HG03064 (cell line): Measurements from ENCODE around the gene CRADD.
"Not testable (repeated sequence)": the region's sequence is repeated elsewhere in the genome, so short reads cannot be mapped to it uniquely, and the experiment has no call there.

Experiments used
- ATAC-seq: cut with Tn5 transposase; IDR thresholded peaks from one replicate; pipeline ENCODE4 v1.9.1; 2021; ENCODE audit warnings: low read depth; ENCODE audit not compliant: unreplicated experiment

Gene CRADD

DNA sequence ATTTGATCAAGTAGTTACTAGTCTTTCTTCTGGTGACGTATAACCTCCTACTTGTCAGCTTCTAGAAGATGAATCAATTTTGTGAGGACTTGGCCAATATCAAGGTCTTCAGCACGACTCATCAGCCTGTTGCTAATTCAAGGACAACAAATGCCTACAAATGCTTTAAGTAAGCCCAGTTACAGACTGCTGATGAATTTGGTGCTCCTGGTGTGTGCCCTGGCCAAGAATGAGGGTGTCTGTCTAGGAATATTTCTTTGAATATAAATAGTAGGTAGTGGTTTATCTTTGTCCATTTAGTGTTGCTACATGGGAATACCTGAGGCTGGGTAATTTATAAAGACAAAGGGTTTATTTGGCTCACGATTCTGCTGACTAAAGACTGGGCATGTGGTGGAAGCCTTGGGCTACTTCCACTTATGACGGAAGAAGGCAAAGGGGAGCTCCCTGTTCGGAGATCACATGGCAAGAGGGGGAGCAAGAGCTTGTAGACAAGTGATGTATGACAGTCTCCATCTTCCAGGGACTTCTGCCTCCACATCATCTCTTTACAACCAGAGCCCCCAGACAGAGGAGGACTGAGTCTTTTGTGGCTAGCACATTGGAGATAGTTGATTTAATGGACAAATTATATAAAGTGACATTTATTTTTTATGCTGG, 180.2 kb downstream of the CRADD start:
- ATAC-seq = no peak

- no peak for ATAC-seq
These were observed 180.8 kb downstream of the CRADD start for GRCh38 chr12:93857991-93858447.

DNA sequence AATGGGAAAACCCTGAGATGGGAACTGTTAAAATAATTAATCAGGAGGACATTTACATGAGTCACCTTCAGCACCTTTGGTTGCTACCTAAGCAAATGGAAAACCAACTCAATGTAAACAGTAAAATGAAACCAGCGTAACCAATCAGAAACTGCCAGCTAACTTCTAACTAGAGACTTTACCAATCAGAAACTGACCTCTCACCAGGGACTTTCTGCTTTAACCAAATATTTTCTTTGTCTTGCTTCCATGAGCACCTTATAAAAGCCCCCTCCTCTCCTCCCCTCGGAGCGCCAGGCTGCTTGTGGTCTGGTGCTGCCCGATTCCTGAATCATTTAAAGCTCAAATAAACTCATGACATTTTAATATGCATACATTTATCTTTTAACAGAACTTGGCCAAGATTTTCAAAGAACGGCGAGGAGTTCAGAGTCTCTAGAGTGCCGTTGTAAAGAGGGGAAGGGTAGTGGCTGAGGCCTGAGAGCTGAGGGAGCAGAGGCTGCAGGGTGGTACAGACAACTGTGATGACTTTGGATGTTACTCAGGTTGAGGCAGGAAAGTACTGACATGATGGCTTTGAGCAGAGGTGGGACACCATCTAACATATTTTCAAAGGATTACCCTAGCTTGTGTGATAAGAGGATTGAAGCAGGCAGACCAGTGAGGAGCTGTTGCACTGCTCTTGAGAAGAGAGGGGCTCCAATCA, 183.6 kb downstream of the CRADD start:
- no peak for ATAC-seq

DNA sequence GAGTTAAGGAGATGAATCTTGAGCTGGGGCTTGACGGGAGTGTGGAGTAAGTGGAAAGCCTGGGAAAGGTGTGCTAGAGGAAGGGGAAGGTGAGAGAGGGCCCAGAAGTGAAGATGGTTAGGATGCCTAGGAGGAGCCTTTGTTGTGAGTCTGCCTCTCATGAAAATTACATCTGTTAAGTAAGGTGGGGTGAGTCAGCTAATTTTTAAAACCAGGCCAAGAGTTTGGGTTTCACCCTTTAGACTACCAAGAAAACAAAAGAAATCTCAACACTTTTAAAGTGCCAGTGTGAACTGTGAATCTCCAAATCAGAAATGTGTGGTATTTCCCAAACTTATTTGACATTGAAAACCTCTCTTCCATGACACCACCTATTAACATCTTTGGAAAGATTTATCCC, 185.2 kb downstream of the CRADD start:
- no peak for ATAC-seq

- ATAC-seq = no peak
These were observed 188.6 kb downstream of the CRADD start for GRCh38 chr12:93865751-93866150.

DNA sequence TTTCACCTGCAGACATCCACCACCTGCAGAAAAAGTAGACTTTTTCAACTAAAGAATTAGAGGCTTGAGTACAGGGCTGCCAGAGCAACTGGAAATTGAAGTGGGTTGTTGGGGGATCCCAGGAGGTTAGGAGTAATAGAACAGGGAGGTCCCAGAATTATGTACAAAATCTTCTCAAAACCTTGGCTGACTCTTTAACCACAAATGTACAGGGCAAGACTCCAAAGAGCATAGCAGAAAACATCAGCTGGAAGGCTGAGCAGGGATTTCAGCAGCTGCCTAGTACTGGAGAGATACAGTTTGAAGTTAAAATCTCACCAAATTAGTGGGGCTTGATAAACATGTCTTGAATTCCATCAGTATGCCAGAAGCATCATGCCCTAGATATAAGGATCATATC, 191.6 kb downstream of the CRADD start:
- ATAC-seq = no peak

- ATAC-seq = no peak
These were observed 193.0 kb downstream of the CRADD start for GRCh38 chr12:93870020-93870795.

GRCh38 chr12:93871566-93871965, 194.4 kb downstream of the CRADD start:
- ATAC-seq = not testable (repeated sequence)

GRCh38 chr12:93873561-93873960, 196.4 kb downstream of the CRADD start:
- ATAC-seq = no peak

DNA sequence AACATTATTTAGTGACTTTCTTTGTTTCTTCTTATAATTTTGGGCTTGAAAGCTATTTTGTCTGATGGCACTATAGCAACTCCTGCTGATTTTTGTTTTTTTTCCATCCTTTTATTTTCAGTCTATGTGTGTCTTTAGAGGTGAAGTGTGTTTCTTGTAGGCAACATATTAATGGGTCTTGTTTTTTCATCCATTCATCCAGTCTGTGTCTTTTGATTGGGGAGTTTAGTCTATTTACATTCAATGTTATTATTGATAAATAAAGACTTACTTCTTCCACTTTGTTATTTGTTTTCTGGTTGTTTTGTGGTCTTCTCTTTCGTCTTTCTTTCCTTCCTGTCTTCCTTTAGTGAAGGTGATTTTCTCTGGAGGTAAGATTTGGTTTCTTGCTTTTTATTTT, 198.0 kb downstream of the CRADD start:
- ATAC-seq = no peak

GRCh38 chr12:93876360-93876759, 199.2 kb downstream of the CRADD start:
- no peak for ATAC-seq

DNA sequence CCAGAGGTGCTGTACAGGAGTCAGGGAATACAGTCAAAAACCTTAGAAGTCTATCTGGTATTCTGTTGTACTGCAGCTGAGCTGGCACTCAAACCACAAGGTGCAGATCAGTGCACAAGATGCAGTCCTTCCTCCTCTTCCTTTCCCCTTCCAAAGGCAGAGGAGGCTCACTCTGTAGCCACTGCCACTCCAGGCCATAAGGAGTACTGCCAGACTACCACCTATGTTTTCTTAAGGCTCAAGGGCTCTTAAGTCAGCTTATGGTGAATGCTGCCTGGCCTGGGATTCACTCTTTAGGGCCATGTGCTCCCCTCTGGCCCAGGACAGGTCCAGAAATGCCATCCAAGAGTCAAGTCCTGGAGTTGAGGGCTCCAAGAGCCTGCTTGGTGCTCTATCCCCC, 200.3 kb downstream of the CRADD start:
- no peak for ATAC-seq

DNA sequence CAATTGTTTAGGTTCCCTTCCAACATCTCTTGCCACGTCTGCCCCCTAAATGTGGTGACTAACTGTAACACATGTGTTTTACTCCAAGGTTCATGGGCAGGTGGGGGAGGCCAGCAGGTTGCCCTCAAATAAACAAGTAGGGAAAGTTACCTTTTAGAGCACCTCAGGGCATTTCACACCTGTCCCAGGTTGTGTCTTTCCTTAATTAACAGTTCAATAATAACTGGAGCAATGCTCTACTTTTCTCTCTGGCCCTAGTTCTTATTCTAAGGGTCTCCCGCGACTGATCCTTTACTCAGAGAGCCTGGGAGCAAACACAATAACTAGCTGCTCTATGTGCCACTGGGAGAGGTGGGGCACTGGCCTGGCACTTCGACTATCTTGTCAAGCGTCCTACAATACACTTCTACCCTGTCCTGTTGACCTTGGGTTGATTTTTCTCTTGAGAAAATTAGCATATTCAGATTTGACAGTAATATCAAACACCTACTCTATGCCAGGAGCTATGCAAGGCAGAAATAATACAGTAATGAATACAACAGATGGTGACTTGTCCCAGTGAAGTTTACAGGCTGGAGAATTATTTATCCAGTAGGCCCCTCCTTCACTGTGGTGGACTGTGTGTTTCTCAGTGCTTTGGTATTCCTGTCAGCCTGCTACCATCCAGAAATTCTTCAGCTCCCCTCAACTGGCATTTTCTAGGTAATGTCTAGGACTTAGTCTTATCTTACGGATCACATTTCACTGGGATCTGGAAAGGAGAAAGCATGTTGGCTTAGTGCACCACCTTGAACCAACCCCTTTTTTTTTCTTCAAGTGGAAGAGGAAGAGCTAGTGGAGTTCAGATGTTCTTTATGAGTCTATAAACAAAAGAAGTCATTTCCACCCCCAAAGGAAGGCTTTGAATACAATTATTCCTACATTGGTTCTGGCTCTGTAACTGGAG, 202.6 kb downstream of the CRADD start:
- ATAC-seq = no peak

DNA sequence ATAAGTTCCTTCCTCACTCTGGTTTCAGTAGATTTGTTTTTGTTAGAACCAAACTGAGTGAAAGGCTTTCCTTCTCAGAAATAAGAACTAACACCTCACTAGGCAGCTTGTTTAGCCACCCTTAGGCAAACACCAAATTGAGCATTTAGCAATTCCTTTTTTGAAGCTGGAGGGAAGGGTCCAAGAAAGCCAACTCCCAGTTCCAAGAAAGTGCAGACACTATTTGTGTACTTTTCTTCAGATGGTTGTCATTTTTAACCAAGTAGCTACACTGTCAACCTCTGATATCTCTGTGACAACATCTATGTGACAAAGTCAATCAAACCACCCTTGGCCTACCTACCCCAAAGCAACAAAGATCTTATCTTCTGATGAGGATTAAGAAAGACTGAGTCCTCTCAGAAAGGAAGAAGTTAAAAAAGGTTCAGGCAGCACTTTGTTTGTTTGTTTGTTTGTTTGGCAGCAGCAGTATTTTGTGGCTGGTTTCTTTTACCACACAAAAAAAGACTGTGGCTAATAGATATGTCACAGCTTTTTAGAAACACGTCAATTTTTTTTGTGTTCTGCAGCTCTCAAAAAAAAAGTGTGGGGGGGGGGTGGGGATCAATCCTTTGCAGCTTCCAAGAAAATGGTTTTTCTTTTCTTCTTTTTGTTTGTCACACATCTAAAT, 203.8 kb downstream of the CRADD start:
- ATAC-seq = no peak

DNA sequence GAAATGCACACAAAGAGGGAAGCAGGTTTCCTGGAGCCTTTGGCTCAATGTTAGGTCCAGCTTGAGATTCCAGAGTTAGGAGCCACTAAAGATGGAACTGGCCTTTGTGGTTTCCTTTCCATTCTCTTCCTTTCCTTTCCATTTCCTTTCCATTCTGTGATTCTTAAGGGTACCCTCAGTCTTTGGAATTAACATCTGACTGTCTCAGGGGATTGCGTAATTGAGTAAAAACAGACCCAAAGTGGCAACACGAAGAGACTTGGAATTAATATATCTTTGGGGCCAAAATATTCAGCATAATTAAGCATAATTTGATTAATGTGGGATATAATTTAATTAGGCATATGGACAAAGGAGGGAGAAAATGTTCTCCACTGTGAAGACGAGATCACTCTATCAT, 205.6 kb downstream of the CRADD start:
- ATAC-seq = no peak

DNA sequence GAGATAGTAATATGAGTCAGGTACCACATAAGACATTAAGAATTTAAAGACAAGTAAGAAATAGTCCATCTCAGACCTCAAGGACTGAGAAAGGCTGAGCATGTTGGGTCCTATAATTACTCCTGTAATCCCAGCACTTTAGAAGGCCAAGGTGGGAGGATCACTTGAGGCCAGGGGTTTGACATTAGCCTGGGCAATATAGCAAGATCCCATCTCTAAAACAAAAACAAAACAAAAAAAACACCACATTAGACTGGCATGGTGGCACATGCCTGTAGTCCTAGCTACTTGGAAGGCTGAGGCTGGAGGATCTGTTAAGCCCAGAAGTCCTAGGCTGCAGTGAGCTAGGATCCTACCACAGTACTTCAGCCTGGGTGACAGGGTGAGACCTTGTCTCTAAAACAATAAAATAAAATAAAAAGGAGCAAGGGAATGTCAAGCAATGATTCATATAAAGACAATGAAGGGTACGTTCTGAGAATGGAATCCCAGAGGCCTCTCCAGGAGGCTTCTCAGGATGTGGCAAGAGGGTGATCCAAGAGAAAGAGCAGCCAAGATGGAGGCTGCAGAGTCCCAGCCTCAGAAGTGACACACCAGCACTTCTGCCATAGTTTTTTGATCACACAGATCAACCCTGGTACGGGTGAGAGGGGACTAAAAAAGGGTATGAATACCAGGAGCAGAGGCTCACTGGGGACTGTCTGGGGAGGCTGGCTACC, 206.4 kb downstream of the CRADD start:
- no peak for ATAC-seq

GRCh38 chr12:93884794-93885460, 207.8 kb downstream of the CRADD start:
- no peak for ATAC-seq

DNA sequence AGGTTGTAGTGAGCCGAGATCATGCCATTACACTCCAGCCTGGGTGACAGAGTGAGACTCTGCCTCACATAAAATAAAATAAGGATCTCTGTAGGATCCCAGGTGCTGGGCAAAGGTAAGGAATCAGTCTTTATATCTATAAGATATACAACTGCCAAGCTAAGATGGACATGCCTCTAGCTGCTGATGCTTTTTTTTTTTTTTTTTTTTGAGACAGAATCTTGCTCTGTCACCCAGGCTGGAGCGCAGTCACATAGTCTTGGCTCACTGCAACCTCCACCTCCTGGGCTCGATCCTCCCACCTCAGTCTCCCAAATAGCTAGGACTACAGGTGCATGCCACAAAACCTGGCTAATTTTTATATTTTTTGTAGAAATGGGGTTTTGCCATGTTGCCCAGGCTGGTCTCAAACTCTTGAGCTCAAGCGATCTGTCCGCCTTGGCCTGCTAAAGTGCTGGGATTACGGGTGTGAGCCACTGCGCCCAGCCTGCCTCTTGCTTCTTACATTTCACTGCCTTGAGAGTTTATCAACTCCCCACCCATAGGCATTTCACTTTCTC, 208.9 kb downstream of the CRADD start:
- ATAC-seq = not testable (repeated sequence)
